ENCODE data around the gene CCKAR. TPM values are rescaled to one million over a fixed set of nuclear protein-coding genes. Genes with fewer than 3 reads are reported as not detected.

Gene CCKAR
- total RNA-seq (2014; rRNA removed; shearing (Covaris generic)), result not detected in 2 replicates

DNA sequence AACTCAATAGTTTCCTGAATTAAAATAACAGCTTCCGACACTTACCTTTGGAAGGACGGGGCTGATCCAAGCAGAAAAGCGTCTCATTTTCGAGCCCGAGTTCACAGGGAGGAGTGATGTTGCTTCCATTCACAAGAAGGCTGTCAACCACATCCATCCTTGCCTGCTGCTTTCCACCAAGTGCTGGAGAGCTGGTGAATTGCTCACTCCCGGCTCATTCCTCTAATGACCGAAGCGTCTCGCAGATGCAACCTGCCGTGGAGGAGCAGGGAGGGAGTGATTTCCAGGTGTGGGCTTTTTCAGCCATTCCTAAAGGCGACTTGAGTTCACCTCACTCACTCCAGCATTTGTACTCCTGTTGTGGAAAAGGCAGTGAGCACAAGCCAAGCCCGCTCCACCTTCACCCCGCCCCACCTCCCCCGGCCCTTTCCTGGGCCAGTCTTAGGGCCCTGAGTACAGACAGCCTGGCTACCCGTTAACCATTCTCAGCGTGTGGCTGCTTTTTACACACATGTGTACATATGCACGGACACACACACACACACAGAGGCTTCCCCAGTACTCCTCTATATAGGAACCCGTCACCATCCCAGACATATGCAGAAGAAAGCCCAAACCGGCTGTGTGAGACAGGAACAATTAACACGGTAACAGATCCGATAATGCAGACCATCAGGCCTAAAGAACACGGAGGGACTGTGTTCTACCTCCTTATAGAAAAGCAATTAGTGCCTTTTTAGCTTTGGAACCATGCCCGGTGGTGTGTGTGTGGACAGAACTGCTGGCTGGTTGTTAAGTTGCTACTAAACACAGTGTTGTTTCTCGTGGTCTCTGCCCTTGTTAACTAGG, at the start of gene CCKAR:
TSS of gene CCKAR (minus strand) at position 374 of the 849 bp plus-strand sequence. CDS start at position 157, 217 bp downstream.

Other genes with a start within 250 kb of the CCKAR start
- 60.7 and 77.2 TPM in 2 replicates for gene RBPJ, start 169.5 kb downstream of the CCKAR start, total RNA-seq (2014; rRNA removed; shearing (Covaris generic))
- gene TBC1D19, start 93.6 kb upstream of the CCKAR start, total RNA-seq (2014; rRNA removed; shearing (Covaris generic)), result 5.4 and 6.8 TPM in 2 replicates